Glutamatergic neuron (in vitro differentiated cells): ENCODE measurements around the gene ZNRF3. TPM values are rescaled to one million over a fixed set of nuclear protein-coding genes. Genes with fewer than 3 reads are reported as not detected.

ENCODE experiments used
- DNase-seq: peaks from one replicate; pipeline ENCODE4 v3.0.0; 2022
- H3K27ac Mint-ChIP-seq: one replicate; pipeline ENCODE4 v1.8.0; 2020; ENCODE audit warnings: mild to moderate bottlenecking, mixed read lengths, inconsistent platforms; ENCODE audit not compliant: unreplicated experiment
- H3K27me3 Mint-ChIP-seq: one replicate; pipeline ENCODE4 v1.8.0; 2020; ENCODE audit warnings: mild to moderate bottlenecking, moderate library complexity, mixed read lengths, inconsistent platforms; ENCODE audit not compliant: unreplicated experiment
- H3K36me3 Mint-ChIP-seq: one replicate; pipeline ENCODE4 v1.8.0; 2020; ENCODE audit warnings: mild to moderate bottlenecking, mixed read lengths, inconsistent platforms; ENCODE audit not compliant: unreplicated experiment
- H3K4me1 Mint-ChIP-seq: one replicate; pipeline ENCODE4 v1.8.0; 2020; ENCODE audit warnings: mild to moderate bottlenecking, low read depth, mixed read lengths, inconsistent platforms; ENCODE audit not compliant: unreplicated experiment
- H3K4me3 Mint-ChIP-seq: one replicate; pipeline ENCODE4 v1.8.0; 2020; ENCODE audit warnings: mild to moderate bottlenecking, mixed read lengths, inconsistent platforms; ENCODE audit not compliant: unreplicated experiment
- H3K9me3 Mint-ChIP-seq: one replicate; pipeline ENCODE4 v1.8.0; 2020; ENCODE audit warnings: mild to moderate bottlenecking, moderate library complexity, mixed read lengths, inconsistent platforms; ENCODE audit not compliant: unreplicated experiment
- total RNA-seq: library from RNA; stranded (reverse); fragmentation: NEBNext Ultra II Directional; extraction: Animal tissue kit (Norgen Biotek cat#: 25700); gene quantifications from one replicate; pipeline ENCODE4 v1.2.1, GENCODE V29; 2021; ENCODE audit not compliant: unreplicated experiment
- TF ChIP-seq, protein P1 (sequence below): fragments of 200-600 bp; sonication (generic); IDR thresholded peaks from one replicate; pipeline ENCODE4 v1.5.0; 2021; ENCODE audit not compliant: partially characterized antibody, unreplicated experiment

The ZNRF3 gene
- total RNA-seq, 1 donor from 2014 or later, result 8.3 TPM

GRCh38 chr22:28903080-28903479 lies 19.7 kb downstream of the ZNRF3 start:
- no peak overlapping the region for H3K27ac Mint-ChIP-seq
- H3K9me3 Mint-ChIP-seq, result peaks cover 7% of the 10 kb centered on the region
- H3K4me1 Mint-ChIP-seq, result peaks cover 43% of the 10 kb centered on the region
- H3K36me3 Mint-ChIP-seq, result no peaks in the 10 kb centered on the region
- no peak overlapping the region for H3K4me3 Mint-ChIP-seq
- peaks cover 4% of the 10 kb centered on the region for H3K27me3 Mint-ChIP-seq
- TF ChIP-seq, protein P1, sequence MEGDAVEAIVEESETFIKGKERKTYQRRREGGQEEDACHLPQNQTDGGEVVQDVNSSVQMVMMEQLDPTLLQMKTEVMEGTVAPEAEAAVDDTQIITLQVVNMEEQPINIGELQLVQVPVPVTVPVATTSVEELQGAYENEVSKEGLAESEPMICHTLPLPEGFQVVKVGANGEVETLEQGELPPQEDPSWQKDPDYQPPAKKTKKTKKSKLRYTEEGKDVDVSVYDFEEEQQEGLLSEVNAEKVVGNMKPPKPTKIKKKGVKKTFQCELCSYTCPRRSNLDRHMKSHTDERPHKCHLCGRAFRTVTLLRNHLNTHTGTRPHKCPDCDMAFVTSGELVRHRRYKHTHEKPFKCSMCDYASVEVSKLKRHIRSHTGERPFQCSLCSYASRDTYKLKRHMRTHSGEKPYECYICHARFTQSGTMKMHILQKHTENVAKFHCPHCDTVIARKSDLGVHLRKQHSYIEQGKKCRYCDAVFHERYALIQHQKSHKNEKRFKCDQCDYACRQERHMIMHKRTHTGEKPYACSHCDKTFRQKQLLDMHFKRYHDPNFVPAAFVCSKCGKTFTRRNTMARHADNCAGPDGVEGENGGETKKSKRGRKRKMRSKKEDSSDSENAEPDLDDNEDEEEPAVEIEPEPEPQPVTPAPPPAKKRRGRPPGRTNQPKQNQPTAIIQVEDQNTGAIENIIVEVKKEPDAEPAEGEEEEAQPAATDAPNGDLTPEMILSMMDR, result no peak
- no peak for DNase-seq

DNA sequence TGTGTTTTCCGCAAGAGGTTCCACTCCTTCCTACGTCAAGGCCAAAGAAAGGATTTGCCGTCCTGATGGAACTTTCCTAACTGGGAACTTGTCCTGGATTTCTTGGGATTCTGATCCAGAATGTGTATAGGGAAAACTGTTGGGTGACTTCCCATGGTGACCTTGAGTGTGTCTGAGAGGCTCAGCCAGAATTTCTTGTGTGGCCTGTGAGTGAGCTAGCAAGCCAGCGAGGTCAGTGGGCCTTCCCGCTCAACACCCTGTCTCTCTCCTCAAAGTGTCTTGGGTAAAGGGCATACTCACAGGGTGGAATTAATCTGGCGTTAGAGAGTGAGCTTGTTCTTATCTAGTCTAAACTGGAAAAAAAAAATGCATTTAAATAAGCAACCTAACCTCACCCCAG lies 20.4 kb downstream of the ZNRF3 start:
- H3K27me3 Mint-ChIP-seq, result peaks cover 4% of the 10 kb centered on the region
- peaks cover 7% of the 10 kb centered on the region for H3K9me3 Mint-ChIP-seq
- no peak overlapping the region for H3K27ac Mint-ChIP-seq
- H3K4me1 Mint-ChIP-seq, result peaks cover 47% of the 10 kb centered on the region
- no peak for DNase-seq
- H3K36me3 Mint-ChIP-seq, result no peaks in the 10 kb centered on the region
- TF ChIP-seq, protein P1, result no peak
- H3K4me3 Mint-ChIP-seq, result no peak overlapping the region

GRCh38 chr22:28904211-28904896 lies 21.0 kb downstream of the ZNRF3 start:
- H3K4me3 Mint-ChIP-seq, result no peak overlapping the region
- DNase-seq, result no peak
- TF ChIP-seq, protein P1, result no peak
- no peaks in the 10 kb centered on the region for H3K36me3 Mint-ChIP-seq
- H3K27ac Mint-ChIP-seq, result no peak overlapping the region
- peaks cover 7% of the 10 kb centered on the region for H3K9me3 Mint-ChIP-seq
- peaks cover 46% of the 10 kb centered on the region for H3K4me1 Mint-ChIP-seq
- H3K27me3 Mint-ChIP-seq, result peaks cover 4% of the 10 kb centered on the region

DNA sequence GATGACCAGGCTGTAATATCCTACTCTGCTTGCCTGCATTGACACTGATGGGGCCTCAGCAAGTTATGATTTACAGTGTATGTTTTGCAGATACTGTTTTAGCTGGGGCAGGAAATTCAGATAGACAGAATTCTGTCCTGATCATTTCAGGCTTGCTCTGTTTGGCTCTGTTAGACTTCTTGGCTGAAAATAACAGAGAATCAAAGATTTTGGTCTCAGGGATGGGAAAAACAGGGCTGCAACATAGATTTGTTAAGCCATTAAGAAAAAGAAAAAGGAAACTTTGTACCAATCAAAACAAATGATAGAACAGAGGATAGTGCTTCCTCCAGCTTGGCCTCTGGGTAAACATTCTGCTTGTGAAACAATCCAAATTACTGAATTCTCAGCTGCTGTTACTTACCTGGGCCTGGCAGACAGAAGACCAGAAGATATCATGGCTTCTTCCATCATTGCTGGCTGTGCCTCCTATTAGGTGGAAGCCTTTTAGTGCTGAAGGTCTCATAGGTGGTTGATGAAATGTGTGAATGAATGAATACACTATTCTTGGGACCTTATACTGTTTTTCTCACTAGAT lies 22.0 kb downstream of the ZNRF3 start:
- Mint-ChIP-seq H3K27ac (no peak overlapping the region), H3K9me3 (peaks cover 3% of the 10 kb centered on the region), H3K4me1 (peaks cover 45% of the 10 kb centered on the region), H3K27me3 (peaks cover 4% of the 10 kb centered on the region), H3K4me3 (no peak overlapping the region), H3K36me3 (no peaks in the 10 kb centered on the region)
- no peak for DNase-seq
- TF ChIP-seq, protein P1, result no peak

GRCh38 chr22:28906312-28906711 lies 22.9 kb downstream of the ZNRF3 start:
- no peak for DNase-seq
- Mint-ChIP-seq H3K4me3 (no peak overlapping the region), H3K9me3 (peaks cover 3% of the 10 kb centered on the region), H3K4me1 (peaks cover 49% of the 10 kb centered on the region), H3K36me3 (no peaks in the 10 kb centered on the region), H3K27me3 (peaks cover 4% of the 10 kb centered on the region), H3K27ac (peak overlapping the region; percentile 64)
- TF ChIP-seq, protein P1, result no peak
